ENCODE results near the gene GRIA1.

GRIA1 gene

DNA sequence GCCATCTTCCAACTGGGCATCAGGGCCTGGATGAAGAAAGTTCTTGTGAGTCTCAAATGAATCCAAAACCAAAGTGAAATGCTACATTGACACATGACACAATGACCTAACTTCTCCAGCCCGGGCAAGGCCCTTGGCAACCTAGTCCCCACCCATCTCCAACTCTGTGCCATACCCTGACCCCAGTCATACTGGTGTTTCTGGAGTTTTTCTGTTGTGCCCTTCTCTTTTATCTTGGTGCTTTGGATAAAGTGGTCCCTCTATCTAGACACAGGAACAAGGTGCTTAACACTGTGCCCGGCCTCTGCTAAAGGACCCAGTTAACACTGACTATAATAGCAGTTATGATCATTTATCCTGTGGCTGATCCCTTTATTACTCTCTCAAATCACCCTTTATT is 149.8 kb downstream of the GRIA1 start:
- ATAC-seq (ENCODE audit: low read depth) = no peak
- H3K27me3 ChIP-seq (ENCODE audit: insufficient read depth, poor library complexity, severe bottlenecking) = no peaks in the 10 kb centered on the region
- H3K27ac ChIP-seq (ENCODE audit: poor library complexity, severe bottlenecking) = no peak overlapping the region
- no peaks in the 10 kb centered on the region for H3K36me3 ChIP-seq (ENCODE audit: low read depth)
- no peaks in the 10 kb centered on the region for H3K9me3 ChIP-seq (ENCODE audit: severe bottlenecking)
- TF ChIP-seq, protein P1, sequence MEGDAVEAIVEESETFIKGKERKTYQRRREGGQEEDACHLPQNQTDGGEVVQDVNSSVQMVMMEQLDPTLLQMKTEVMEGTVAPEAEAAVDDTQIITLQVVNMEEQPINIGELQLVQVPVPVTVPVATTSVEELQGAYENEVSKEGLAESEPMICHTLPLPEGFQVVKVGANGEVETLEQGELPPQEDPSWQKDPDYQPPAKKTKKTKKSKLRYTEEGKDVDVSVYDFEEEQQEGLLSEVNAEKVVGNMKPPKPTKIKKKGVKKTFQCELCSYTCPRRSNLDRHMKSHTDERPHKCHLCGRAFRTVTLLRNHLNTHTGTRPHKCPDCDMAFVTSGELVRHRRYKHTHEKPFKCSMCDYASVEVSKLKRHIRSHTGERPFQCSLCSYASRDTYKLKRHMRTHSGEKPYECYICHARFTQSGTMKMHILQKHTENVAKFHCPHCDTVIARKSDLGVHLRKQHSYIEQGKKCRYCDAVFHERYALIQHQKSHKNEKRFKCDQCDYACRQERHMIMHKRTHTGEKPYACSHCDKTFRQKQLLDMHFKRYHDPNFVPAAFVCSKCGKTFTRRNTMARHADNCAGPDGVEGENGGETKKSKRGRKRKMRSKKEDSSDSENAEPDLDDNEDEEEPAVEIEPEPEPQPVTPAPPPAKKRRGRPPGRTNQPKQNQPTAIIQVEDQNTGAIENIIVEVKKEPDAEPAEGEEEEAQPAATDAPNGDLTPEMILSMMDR (IDR thresholded peaks at IDR 0.05; ENCODE audit: poor library complexity, severe bottlenecking) = no peak
- DNase-seq (ENCODE audit: low spot score) = no peak
- H3K4me3 ChIP-seq (ENCODE audit: severe bottlenecking) = no peak overlapping the region
- H3K4me1 ChIP-seq (ENCODE audit: insufficient read depth, poor library complexity, severe bottlenecking) = no peaks in the 10 kb centered on the region

DNA sequence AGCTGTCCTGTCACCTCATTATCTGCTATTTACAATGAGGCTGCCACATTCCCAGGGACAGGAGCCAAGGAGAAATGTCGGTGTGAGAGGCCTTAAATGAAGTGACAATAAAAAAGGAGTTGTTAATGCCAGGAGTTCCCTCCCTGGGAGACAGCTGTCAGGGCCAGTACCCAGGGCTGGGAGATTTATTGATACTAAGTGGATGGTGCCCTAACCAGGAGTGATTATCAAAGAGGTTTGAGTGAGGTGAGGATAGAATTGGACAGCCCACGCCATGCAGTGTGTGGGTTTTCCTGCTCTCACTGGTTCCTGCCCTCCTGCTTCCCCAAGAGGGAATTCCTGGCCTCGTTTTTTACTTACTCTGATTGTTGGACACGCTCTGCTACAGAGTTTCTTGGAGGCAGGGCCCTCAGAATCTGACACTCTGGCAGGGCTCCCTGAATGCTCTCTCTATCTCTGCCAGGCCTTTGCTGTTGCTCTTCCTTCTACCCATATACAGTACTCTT is 150.8 kb downstream of the GRIA1 start:
- TF ChIP-seq, protein P1 (IDR thresholded peaks at IDR 0.05; ENCODE audit: poor library complexity, severe bottlenecking) = no peak
- no peak overlapping the region for H3K4me3 ChIP-seq (ENCODE audit: severe bottlenecking)
- no peaks in the 10 kb centered on the region for H3K4me1 ChIP-seq (ENCODE audit: insufficient read depth, poor library complexity, severe bottlenecking)
- H3K27me3 ChIP-seq (ENCODE audit: insufficient read depth, poor library complexity, severe bottlenecking) = no peaks in the 10 kb centered on the region
- no peaks in the 10 kb centered on the region for H3K36me3 ChIP-seq (ENCODE audit: low read depth)
- no peak overlapping the region for H3K27ac ChIP-seq (ENCODE audit: poor library complexity, severe bottlenecking)
- no peaks in the 10 kb centered on the region for H3K9me3 ChIP-seq (ENCODE audit: severe bottlenecking)
- ATAC-seq (ENCODE audit: low read depth) (no peak), DNase-seq (ENCODE audit: low spot score) (no peak)

DNA sequence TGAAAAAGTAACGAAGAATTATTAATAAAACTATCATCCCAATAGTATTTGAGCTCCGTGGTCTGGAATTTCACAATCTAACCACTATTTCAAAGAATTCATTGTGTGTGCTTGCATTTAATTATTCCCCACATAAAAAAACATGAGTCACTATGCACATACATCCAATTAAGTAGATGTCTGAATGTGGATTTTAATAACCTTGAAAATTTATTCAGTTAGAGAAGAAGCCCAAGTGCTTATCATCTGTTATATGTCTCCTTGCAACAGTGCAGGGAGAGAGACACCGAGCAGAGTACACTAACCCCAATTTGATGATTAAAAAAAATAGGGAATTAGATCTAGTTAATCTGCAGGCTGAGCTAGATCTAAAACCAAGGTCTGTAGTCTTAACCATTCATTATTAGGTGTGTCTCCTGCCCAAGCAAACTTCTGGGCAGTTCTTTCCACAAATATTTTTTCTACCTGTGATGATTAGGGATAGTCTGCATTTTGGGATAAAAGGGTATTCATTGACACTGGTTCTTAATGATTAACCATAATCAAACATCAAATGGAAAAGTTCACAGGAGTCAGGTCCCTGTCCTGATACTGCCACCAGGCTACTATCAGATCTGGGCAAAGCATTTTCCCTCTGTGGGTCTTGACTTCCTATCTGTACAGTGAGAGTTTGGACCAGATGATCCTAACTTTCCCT is 164.2 kb downstream of the GRIA1 start:
- no peaks in the 10 kb centered on the region for H3K4me1 ChIP-seq (ENCODE audit: insufficient read depth, poor library complexity, severe bottlenecking)
- no peak for DNase-seq (ENCODE audit: low spot score)
- no peaks in the 10 kb centered on the region for H3K36me3 ChIP-seq (ENCODE audit: low read depth)
- peak; percentile 68 for ATAC-seq (ENCODE audit: low read depth)
- TF ChIP-seq, protein P1 (IDR thresholded peaks at IDR 0.05; ENCODE audit: poor library complexity, severe bottlenecking) = no peak
- H3K4me3 ChIP-seq (ENCODE audit: severe bottlenecking) = no peak overlapping the region
- no peaks in the 10 kb centered on the region for H3K9me3 ChIP-seq (ENCODE audit: severe bottlenecking)
- H3K27me3 ChIP-seq (ENCODE audit: insufficient read depth, poor library complexity, severe bottlenecking) = no peaks in the 10 kb centered on the region
- H3K27ac ChIP-seq (ENCODE audit: poor library complexity, severe bottlenecking) = no peak overlapping the region

DNA sequence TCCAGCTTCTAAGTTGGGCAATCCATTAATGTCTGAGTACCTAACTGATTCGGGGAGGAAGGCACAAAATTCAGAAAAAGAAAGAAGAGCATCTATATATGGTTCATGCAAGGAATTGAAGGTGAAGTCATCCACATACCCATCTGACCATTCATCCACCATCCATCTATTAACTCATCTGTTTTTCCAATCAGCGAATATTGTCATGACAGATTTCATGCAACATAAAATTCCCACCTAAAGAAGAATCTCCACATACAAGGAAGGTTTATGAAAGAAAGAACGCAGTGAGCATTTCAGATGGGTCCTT is 164.7 kb downstream of the GRIA1 start:
- no peak overlapping the region for H3K4me3 ChIP-seq (ENCODE audit: severe bottlenecking)
- DNase-seq (ENCODE audit: low spot score) (no peak), ATAC-seq (ENCODE audit: low read depth) (no peak)
- H3K27ac ChIP-seq (ENCODE audit: poor library complexity, severe bottlenecking) = no peak overlapping the region
- no peaks in the 10 kb centered on the region for H3K27me3 ChIP-seq (ENCODE audit: insufficient read depth, poor library complexity, severe bottlenecking)
- H3K4me1 ChIP-seq (ENCODE audit: insufficient read depth, poor library complexity, severe bottlenecking) = no peaks in the 10 kb centered on the region
- no peaks in the 10 kb centered on the region for H3K36me3 ChIP-seq (ENCODE audit: low read depth)
- H3K9me3 ChIP-seq (ENCODE audit: severe bottlenecking) = no peaks in the 10 kb centered on the region
- TF ChIP-seq, protein P1 (IDR thresholded peaks at IDR 0.05; ENCODE audit: poor library complexity, severe bottlenecking) = no peak

DNA sequence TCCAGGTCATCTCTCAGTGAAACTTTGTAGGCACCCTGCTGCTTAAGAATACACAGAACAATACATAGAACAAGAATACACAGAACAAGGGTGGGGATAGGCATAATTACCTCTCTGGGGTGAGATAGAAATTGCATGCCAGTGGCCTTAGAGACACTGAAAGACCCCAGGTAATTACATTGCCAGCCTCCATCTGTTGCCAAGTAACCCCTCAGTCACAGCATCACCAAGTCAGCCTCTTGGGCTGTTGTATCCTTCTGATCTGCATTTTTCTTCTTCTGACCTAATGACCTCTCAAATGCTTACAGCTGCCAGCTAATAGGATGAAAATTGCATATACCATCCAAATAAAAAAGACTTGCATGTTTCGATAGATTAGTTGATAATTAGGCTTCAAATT is 167.7 kb downstream of the GRIA1 start:
- Histone ChIP-seq H3K4me1 (ENCODE audit: insufficient read depth, poor library complexity, severe bottlenecking) (no peaks in the 10 kb centered on the region), H3K9me3 (ENCODE audit: severe bottlenecking) (no peaks in the 10 kb centered on the region), H3K36me3 (ENCODE audit: low read depth) (no peaks in the 10 kb centered on the region), H3K4me3 (ENCODE audit: severe bottlenecking) (no peak overlapping the region), H3K27me3 (ENCODE audit: insufficient read depth, poor library complexity, severe bottlenecking) (no peaks in the 10 kb centered on the region), H3K27ac (ENCODE audit: poor library complexity, severe bottlenecking) (no peak overlapping the region)
- TF ChIP-seq, protein P1 (IDR thresholded peaks at IDR 0.05; ENCODE audit: poor library complexity, severe bottlenecking) = no peak
- no peak for ATAC-seq (ENCODE audit: low read depth)
- DNase-seq (ENCODE audit: low spot score) = no peak
